Astrocyte (in vitro differentiated cells and primary cell): ENCODE results near the gene RELB.

Experiments
- EZH2 ChIP-seq: IDR thresholded peaks from 2 replicates; pipeline ENCODE4 v1.6.1; 2012; ENCODE audit warnings: mild to moderate bottlenecking, low read length, inconsistent platforms; ENCODE audit not compliant: insufficient read depth
- TF ChIP-seq, protein P1 (sequence below): IDR thresholded peaks from 2 replicates; pipeline ENCODE4 v1.5.1; 2011; ENCODE audit warnings: low read depth, mild to moderate bottlenecking, inconsistent platforms, low read length, moderate library complexity; ENCODE audit not compliant: insufficient read depth

DNA sequence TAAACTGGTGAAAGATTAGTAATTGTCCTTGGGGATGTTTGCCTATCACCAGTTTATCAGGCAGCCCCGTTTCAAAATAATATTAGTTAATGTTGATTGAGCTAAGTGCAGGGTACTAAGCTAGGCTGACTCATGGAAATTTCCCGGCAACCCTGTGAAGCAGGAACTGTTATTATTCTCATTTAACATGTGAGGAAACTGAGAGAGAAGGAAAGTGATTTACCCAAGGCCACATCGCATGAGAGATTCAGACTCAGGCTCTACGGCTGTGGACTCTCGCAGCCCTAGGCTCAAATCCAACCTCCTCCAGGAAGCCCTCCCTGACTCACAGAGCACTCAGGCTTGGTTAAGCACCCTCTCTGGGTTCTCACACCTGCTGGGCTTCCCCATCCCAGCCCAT, 26.4 kb upstream of the RELB start:
- TF ChIP-seq, protein P1, sequence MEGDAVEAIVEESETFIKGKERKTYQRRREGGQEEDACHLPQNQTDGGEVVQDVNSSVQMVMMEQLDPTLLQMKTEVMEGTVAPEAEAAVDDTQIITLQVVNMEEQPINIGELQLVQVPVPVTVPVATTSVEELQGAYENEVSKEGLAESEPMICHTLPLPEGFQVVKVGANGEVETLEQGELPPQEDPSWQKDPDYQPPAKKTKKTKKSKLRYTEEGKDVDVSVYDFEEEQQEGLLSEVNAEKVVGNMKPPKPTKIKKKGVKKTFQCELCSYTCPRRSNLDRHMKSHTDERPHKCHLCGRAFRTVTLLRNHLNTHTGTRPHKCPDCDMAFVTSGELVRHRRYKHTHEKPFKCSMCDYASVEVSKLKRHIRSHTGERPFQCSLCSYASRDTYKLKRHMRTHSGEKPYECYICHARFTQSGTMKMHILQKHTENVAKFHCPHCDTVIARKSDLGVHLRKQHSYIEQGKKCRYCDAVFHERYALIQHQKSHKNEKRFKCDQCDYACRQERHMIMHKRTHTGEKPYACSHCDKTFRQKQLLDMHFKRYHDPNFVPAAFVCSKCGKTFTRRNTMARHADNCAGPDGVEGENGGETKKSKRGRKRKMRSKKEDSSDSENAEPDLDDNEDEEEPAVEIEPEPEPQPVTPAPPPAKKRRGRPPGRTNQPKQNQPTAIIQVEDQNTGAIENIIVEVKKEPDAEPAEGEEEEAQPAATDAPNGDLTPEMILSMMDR = no peak
- TF ChIP-seq EZH2 = no peak
